Neural cell (in vitro differentiated cells): ENCODE results near the gene TBX4. TPM values are rescaled to one million over a fixed set of nuclear protein-coding genes. Genes with fewer than 3 reads are reported as not detected.

Source experiments
- H2AFZ ChIP-seq: fragments of 200-600, 300-800 bp; sonication (generic), shearing (Covaris generic); 2 replicates; pipeline ENCODE4 v1.6.0; 2014; ENCODE audit warnings: low read depth, mild to moderate bottlenecking, antibody characterized with exemption, low read length, moderate library complexity
- H3F3A ChIP-seq: fragments of 200-600 bp; shearing (Covaris generic); 2 replicates; pipeline ENCODE4 v1.6.1; 2016; ENCODE audit warnings: mild to moderate bottlenecking, moderate library complexity, mixed read lengths, antibody characterized with exemption, low read length; ENCODE audit not compliant: insufficient read depth, poor library complexity, severe bottlenecking
- H3K27ac ChIP-seq: fragments of 200-600, 300-800 bp; sonication (generic), shearing (Covaris generic); 2 replicates; pipeline ENCODE4 v1.5.1; 2014; ENCODE audit warnings: mild to moderate bottlenecking, low read length, moderate library complexity
- H3K27me3 ChIP-seq: fragments of 300-800, 200-600 bp; sonication (generic), shearing (Covaris generic); 2 replicates; pipeline ENCODE4 v1.6.0; 2014; ENCODE audit warnings: mild to moderate bottlenecking, low read depth, low read length, moderate library complexity; ENCODE audit not compliant: insufficient read depth
- H3K36me3 ChIP-seq: fragments of 300-800, 200-600 bp; sonication (generic), shearing (Covaris generic); 2 replicates; pipeline ENCODE4 v1.5.1; 2014; ENCODE audit warnings: mild to moderate bottlenecking, antibody characterized with exemption, low read length, moderate library complexity; ENCODE audit not compliant: insufficient read depth
- H3K4me2 ChIP-seq: fragments of 300-800, 200-600 bp; sonication (generic), shearing (Covaris generic); 2 replicates; pipeline ENCODE4 v1.6.0; 2014; ENCODE audit warnings: mild to moderate bottlenecking, low read length
- H3K4me3 ChIP-seq: fragments of 300-800, 200-600 bp; sonication (generic), shearing (Covaris generic); 2 replicates; pipeline ENCODE4 v1.5.1; 2014; ENCODE audit warnings: mild to moderate bottlenecking, low read length, moderate library complexity
- H3K79me2 ChIP-seq: fragments of 200-600 bp; shearing (Covaris generic); replicated peaks from 2 replicates; pipeline ENCODE4 v1.6.0; 2014; ENCODE audit warnings: mild to moderate bottlenecking, low read length, moderate library complexity; ENCODE audit not compliant: insufficient read depth
- H3K9ac ChIP-seq: fragments of 300-800, 200-600 bp; sonication (generic), shearing (Covaris generic); 2 replicates; pipeline ENCODE4 v1.6.1; 2016; ENCODE audit warnings: mild to moderate bottlenecking, low read length, mixed read lengths
- H3K9me2 ChIP-seq: fragments of 200-600 bp; shearing (Covaris generic); 2 replicates; pipeline ENCODE4 v1.6.1; 2016; ENCODE audit warnings: mild to moderate bottlenecking, low read length, mixed read lengths; ENCODE audit not compliant: insufficient read depth
- H3K9me3 ChIP-seq: fragments of 200-600, 300-800 bp; sonication (generic), shearing (Covaris generic); 2 replicates; pipeline ENCODE4 v1.6.1; 2016; ENCODE audit warnings: mild to moderate bottlenecking, mixed run types, low read length, moderate library complexity, mixed read lengths
- H4K20me1 ChIP-seq: fragments of 200-600 bp; shearing (Covaris generic); 2 replicates; pipeline ENCODE4 v1.6.1; 2016; ENCODE audit warnings: mild to moderate bottlenecking, mixed run types; ENCODE audit not compliant: insufficient read depth
- CTCF ChIP-seq: fragments of 450-650 bp; IDR thresholded peaks from 2 replicates; pipeline ENCODE4 v1.5.1; 2014; ENCODE audit warnings: antibody characterized with exemption, mild to moderate bottlenecking, moderate library complexity; ENCODE audit not compliant: poor library complexity, severe bottlenecking
- EP300 ChIP-seq: fragments of 450-650 bp; conservative IDR thresholded peaks from 2 replicates; pipeline ENCODE4 v1.6.1; 2014; ENCODE audit warnings: antibody characterized with exemption, mild to moderate bottlenecking, moderate library complexity; ENCODE audit not compliant: poor library complexity, severe bottlenecking
- EZH2 ChIP-seq: fragments of 200-600, 300-800 bp; shearing (Covaris generic), sonication (generic); IDR thresholded peaks from 2 replicates; pipeline ENCODE4 v1.6.1; 2014; ENCODE audit warnings: antibody characterized with exemption, low read length, borderline replicate concordance, mild to moderate bottlenecking; ENCODE audit not compliant: insufficient read depth, poor library complexity, severe bottlenecking
- MXI1 ChIP-seq: fragments of 450-650 bp; conservative IDR thresholded peaks from 2 replicates; pipeline ENCODE4 v1.6.1; 2014; ENCODE audit warnings: antibody characterized with exemption, mild to moderate bottlenecking; ENCODE audit not compliant: poor library complexity, severe bottlenecking
- POLR2AphosphoS5 ChIP-seq: IDR thresholded peaks from 2 replicates; pipeline ENCODE4 v1.6.1; 2012
- RAD21 ChIP-seq: fragments of 450-650 bp; conservative IDR thresholded peaks from 2 replicates; pipeline ENCODE4 v1.6.1; 2014; ENCODE audit warnings: antibody characterized with exemption, mild to moderate bottlenecking, moderate library complexity
- SMC3 ChIP-seq: fragments of 450-650 bp; conservative IDR thresholded peaks from 2 replicates; pipeline ENCODE4 v1.6.1; 2014; ENCODE audit warnings: antibody characterized with exemption, mild to moderate bottlenecking, moderate library complexity; ENCODE audit not compliant: poor library complexity
- TAF1 ChIP-seq: IDR thresholded peaks from 2 replicates; pipeline ENCODE4 v1.6.1; 2012; ENCODE audit warnings: low read depth
- polyA plus RNA-seq: library from polyadenylated mRNA; depleted of rRNA; stranded (reverse); fragments of >200 nt; gene quantifications from 2 replicates; pipeline ENCODE4 v1.2.3, GENCODE V29; 2014
- TF ChIP-seq, protein P1 (sequence below): IDR thresholded peaks from 2 replicates; pipeline ENCODE4 v1.6.1; 2012; ENCODE audit warnings: borderline replicate concordance

The TBX4 gene
- polyA plus RNA-seq, 1 donor from 2014 or later: not detected

GRCh38 chr17:61414936-61415251 lies 37.3 kb upstream of the TBX4 start:
- Histone ChIP-seq H4K20me1 (no peaks in the 10 kb centered on the region), H3K79me2 (no peaks in the 10 kb centered on the region), H3K27ac (no peak overlapping the region), H3K9ac (no peak overlapping the region), H3K9me2 (no peaks in the 10 kb centered on the region), H3K4me2 (no peak overlapping the region), H3K9me3 (no peaks in the 10 kb centered on the region), H3K4me3 (no peak overlapping the region), H3K36me3 (no peaks in the 10 kb centered on the region), H3F3A (no peaks in the 10 kb centered on the region), H3K27me3 (peaks cover 48% of the 10 kb centered on the region), H2AFZ (no peak overlapping the region)
- TF ChIP-seq RAD21 (no peak), SMC3 (no peak), EP300 (no peak), EZH2 (no peak), MXI1 (no peak), CTCF (no peak), POLR2AphosphoS5 (no peak), TAF1 (no peak)

- Histone ChIP-seq H3K4me3 (no peak overlapping the region), H3K9me3 (no peaks in the 10 kb centered on the region), H3K36me3 (no peaks in the 10 kb centered on the region), H3F3A (no peaks in the 10 kb centered on the region), H3K9ac (no peak overlapping the region), H3K27me3 (peaks cover 41% of the 10 kb centered on the region), H3K9me2 (no peaks in the 10 kb centered on the region), H3K79me2 (no peaks in the 10 kb centered on the region), H3K27ac (no peak overlapping the region), H2AFZ (no peak overlapping the region), H4K20me1 (no peaks in the 10 kb centered on the region), H3K4me2 (no peak overlapping the region)
- TF ChIP-seq SMC3: no peak
These were observed 36.6 kb upstream of the TBX4 start for GRCh38 chr17:61415374-61416210.

DNA sequence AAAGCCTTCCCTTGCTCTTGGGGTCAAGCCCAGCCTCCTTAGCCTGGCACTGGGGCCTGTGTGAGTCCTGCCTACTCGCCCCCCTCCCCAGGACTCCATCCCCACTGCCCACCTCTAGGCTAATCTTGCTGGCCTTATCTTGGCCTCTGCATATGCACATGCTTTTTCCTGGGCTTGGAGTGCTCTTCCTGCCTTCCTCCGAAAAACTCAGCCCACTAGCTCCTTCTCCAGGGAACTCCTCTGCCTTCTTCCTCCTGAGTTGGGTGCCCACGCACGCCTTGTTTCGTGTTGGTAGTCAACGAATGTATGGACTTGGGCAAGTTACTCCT lies 36.0 kb upstream of the TBX4 start:
- Histone ChIP-seq H3K9ac (no peak overlapping the region), H3K9me2 (no peaks in the 10 kb centered on the region), H3F3A (no peaks in the 10 kb centered on the region), H3K79me2 (no peaks in the 10 kb centered on the region), H3K36me3 (no peaks in the 10 kb centered on the region), H3K9me3 (no peaks in the 10 kb centered on the region), H4K20me1 (no peaks in the 10 kb centered on the region), H3K4me2 (no peak overlapping the region), H3K27ac (no peak overlapping the region), H3K4me3 (no peak overlapping the region), H2AFZ (no peak overlapping the region), H3K27me3 (peaks cover 35% of the 10 kb centered on the region)
- TF ChIP-seq, protein P1, sequence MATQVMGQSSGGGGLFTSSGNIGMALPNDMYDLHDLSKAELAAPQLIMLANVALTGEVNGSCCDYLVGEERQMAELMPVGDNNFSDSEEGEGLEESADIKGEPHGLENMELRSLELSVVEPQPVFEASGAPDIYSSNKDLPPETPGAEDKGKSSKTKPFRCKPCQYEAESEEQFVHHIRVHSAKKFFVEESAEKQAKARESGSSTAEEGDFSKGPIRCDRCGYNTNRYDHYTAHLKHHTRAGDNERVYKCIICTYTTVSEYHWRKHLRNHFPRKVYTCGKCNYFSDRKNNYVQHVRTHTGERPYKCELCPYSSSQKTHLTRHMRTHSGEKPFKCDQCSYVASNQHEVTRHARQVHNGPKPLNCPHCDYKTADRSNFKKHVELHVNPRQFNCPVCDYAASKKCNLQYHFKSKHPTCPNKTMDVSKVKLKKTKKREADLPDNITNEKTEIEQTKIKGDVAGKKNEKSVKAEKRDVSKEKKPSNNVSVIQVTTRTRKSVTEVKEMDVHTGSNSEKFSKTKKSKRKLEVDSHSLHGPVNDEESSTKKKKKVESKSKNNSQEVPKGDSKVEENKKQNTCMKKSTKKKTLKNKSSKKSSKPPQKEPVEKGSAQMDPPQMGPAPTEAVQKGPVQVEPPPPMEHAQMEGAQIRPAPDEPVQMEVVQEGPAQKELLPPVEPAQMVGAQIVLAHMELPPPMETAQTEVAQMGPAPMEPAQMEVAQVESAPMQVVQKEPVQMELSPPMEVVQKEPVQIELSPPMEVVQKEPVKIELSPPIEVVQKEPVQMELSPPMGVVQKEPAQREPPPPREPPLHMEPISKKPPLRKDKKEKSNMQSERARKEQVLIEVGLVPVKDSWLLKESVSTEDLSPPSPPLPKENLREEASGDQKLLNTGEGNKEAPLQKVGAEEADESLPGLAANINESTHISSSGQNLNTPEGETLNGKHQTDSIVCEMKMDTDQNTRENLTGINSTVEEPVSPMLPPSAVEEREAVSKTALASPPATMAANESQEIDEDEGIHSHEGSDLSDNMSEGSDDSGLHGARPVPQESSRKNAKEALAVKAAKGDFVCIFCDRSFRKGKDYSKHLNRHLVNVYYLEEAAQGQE: no peak
- TF ChIP-seq EZH2: no peak
- TF ChIP-seq SMC3: no peak
- no peak for TF ChIP-seq EP300
